Measurements from ENCODE around the gene TCF20. TPM values are rescaled to one million over a fixed set of nuclear protein-coding genes. Genes with fewer than 3 reads are reported as not detected.

Gene TCF20
- total and polyA plus RNA-seq, 2 experiments from 2014 or later, result 5.9 to 34.3 TPM

- Histone ChIP-seq H3K9me3 (ENCODE audit: low read depth) (no peaks in the 10 kb centered on the region), H4K20me1 (ENCODE audit: insufficient read depth, poor library complexity, severe bottlenecking) (no peaks in the 10 kb centered on the region), H3K27me3 (no peaks in the 10 kb centered on the region), H3K4me1 (ENCODE audit: insufficient read depth) (no peaks in the 10 kb centered on the region), H3K9me2 (replicated peaks; ENCODE audit: insufficient read depth) (no peaks in the 10 kb centered on the region), H3K4me3 (no peak overlapping the region), H3K36me3 (replicated peaks; ENCODE audit: insufficient read depth, low read depth) (no peaks in the 10 kb centered on the region), H2AFZ (no peak overlapping the region), H3K4me2 (no peak overlapping the region), H3K79me2 (no peaks in the 10 kb centered on the region), H3K27ac (no peak overlapping the region)
- WGBS (ENCODE audit: low lambda C conversion rate, missing lambda C conversion rate), result 71% methylated on average over 12 of the region's 12 CpGs
- no peak for DNase-seq (ENCODE audit: low spot score)
- TF ChIP-seq EZH2 (IDR thresholded peaks at IDR 0.05; ENCODE audit: borderline replicate concordance), result no peak
- TF ChIP-seq CTCF (IDR thresholded peaks at IDR 0.05; ENCODE audit: poor library complexity), result no peak
- no peak for TF ChIP-seq EZH2phosphoT487 (IDR thresholded peaks at IDR 0.05; ENCODE audit: low read depth, severe bottlenecking, unreplicated experiment)
These were observed 22.5 kb upstream of the TCF20 start for GRCh38 chr22:42292732-42293520.

- Histone ChIP-seq H4K20me1 (ENCODE audit: insufficient read depth, poor library complexity, severe bottlenecking) (no peaks in the 10 kb centered on the region), H3K4me1 (ENCODE audit: insufficient read depth) (no peaks in the 10 kb centered on the region), H2AFZ (no peak overlapping the region), H3K27me3 (no peaks in the 10 kb centered on the region), H3K4me3 (no peak overlapping the region), H3K4me2 (no peak overlapping the region), H3K79me2 (no peaks in the 10 kb centered on the region), H3K27ac (no peak overlapping the region), H3K9me3 (ENCODE audit: low read depth) (no peaks in the 10 kb centered on the region), H3K36me3 (replicated peaks; ENCODE audit: insufficient read depth, low read depth) (no peaks in the 10 kb centered on the region), H3K9me2 (replicated peaks; ENCODE audit: insufficient read depth) (no peaks in the 10 kb centered on the region)
- no peak for TF ChIP-seq EZH2phosphoT487 (IDR thresholded peaks at IDR 0.05; ENCODE audit: low read depth, severe bottlenecking, unreplicated experiment)
- TF ChIP-seq EZH2 (IDR thresholded peaks at IDR 0.05; ENCODE audit: borderline replicate concordance), result no peak
- no peak for TF ChIP-seq CTCF (IDR thresholded peaks at IDR 0.05; ENCODE audit: poor library complexity)
- DNase-seq (ENCODE audit: low spot score), result no peak
- WGBS (ENCODE audit: low lambda C conversion rate, missing lambda C conversion rate), result 91% methylated on average over 6 of the region's 6 CpGs
These were observed 20.8 kb upstream of the TCF20 start for GRCh38 chr22:42291287-42291686.

GRCh38 chr22:42289671-42290541 lies 19.5 kb upstream of the TCF20 start:
- Histone ChIP-seq H3K36me3 (replicated peaks; ENCODE audit: insufficient read depth, low read depth) (no peaks in the 10 kb centered on the region), H3K9me3 (ENCODE audit: low read depth) (no peaks in the 10 kb centered on the region), H3K27me3 (no peaks in the 10 kb centered on the region), H3K79me2 (no peaks in the 10 kb centered on the region), H3K4me3 (no peak overlapping the region), H3K9me2 (replicated peaks; ENCODE audit: insufficient read depth) (no peaks in the 10 kb centered on the region), H4K20me1 (ENCODE audit: insufficient read depth, poor library complexity, severe bottlenecking) (no peaks in the 10 kb centered on the region), H3K4me1 (ENCODE audit: insufficient read depth) (no peaks in the 10 kb centered on the region), H3K4me2 (no peak overlapping the region), H2AFZ (no peak overlapping the region), H3K27ac (no peak overlapping the region)
- DNase-seq (ENCODE audit: low spot score), result no peak
- TF ChIP-seq EZH2phosphoT487 (IDR thresholded peaks at IDR 0.05; ENCODE audit: low read depth, severe bottlenecking, unreplicated experiment) (no peak), EZH2 (IDR thresholded peaks at IDR 0.05; ENCODE audit: borderline replicate concordance) (no peak), CTCF (IDR thresholded peaks at IDR 0.05; ENCODE audit: poor library complexity) (no peak)
- WGBS (ENCODE audit: low lambda C conversion rate, missing lambda C conversion rate), result 83% methylated on average over 35 of the region's 36 CpGs

Data from hepatocyte (in vitro differentiated cells).